MCF 10A (cell line): ENCODE measurements around the gene CRYL1. TPM values are rescaled to one million over a fixed set of nuclear protein-coding genes. Genes with fewer than 3 reads are reported as not detected.
A peak's percentile ranks its signal among the peaks of the same experiment; 100 is the strongest.

Source experiments
- BruUV-seq: library from RNA; stranded (reverse); fragments of 400-500 nt; replicated peaks from 2 replicates; lab custom pipeline; 2021; lab: Mats Ljungman, UMichigan
- CTCF ChIA-PET: fragments of 300-600 bp; sonication (Branson Sonifier 250); formaldehyde crosslinking; extraction: SDS; loops from one replicate; lab custom pipeline; 2021; ENCODE audit warnings: antibody characterized with exemption, inconsistent platforms; lab: Yijun Ruan, JAX
- POLR2A ChIA-PET: fragments of 300-600, 350-650 bp; sonication (Branson Sonifier 250); formaldehyde crosslinking; extraction: SDS; loops from one replicate; lab custom pipeline; 2020; ENCODE audit warnings: antibody characterized with exemption, inconsistent platforms; lab: Yijun Ruan, JAX
- DNase-seq: peaks from one replicate; pipeline ENCODE4 v3.0.0-alpha.2; 2018; ENCODE audit not compliant: unreplicated experiment
- H3K27ac Mint-ChIP-seq: one replicate; pipeline ENCODE4 v1.8.0; 2022; ENCODE audit warnings: mild to moderate bottlenecking, low read depth, mixed read lengths; ENCODE audit not compliant: unreplicated experiment
- H3K27me3 Mint-ChIP-seq: one replicate; pipeline ENCODE4 v1.8.0; 2022; ENCODE audit warnings: mixed read lengths; ENCODE audit not compliant: insufficient read depth, unreplicated experiment
- H3K36me3 Mint-ChIP-seq: one replicate; pipeline ENCODE4 v1.8.0; 2022; ENCODE audit warnings: mild to moderate bottlenecking, moderate library complexity, mixed read lengths; ENCODE audit not compliant: insufficient read depth, unreplicated experiment
- H3K4me1 Mint-ChIP-seq: one replicate; pipeline ENCODE4 v1.8.0; 2022; ENCODE audit warnings: mixed read lengths; ENCODE audit not compliant: insufficient read depth, unreplicated experiment
- H3K4me3 Mint-ChIP-seq: one replicate; pipeline ENCODE4 v1.8.0; 2022; ENCODE audit warnings: mild to moderate bottlenecking, moderate library complexity, mixed read lengths; ENCODE audit not compliant: unreplicated experiment
- H3K9me3 Mint-ChIP-seq: one replicate; pipeline ENCODE4 v1.8.0; 2022; ENCODE audit warnings: mixed read lengths; ENCODE audit not compliant: unreplicated experiment
- intact Hi-C: fragments of 100-400 bp; cut with micrococcal nuclease; formaldehyde crosslinking; loops from 2 replicates; pipeline ENCODE4 v1.14.1; 2022
- total RNA-seq: library from RNA; stranded (reverse); gene quantifications from 2 replicates; pipeline ENCODE4 v1.2.3, GENCODE V29; 2022
- TF ChIP-seq, protein P1 (sequence below): fragments of 200-600 bp; IDR thresholded peaks from one replicate; pipeline ENCODE4 v1.8.0; 2022; ENCODE audit warnings: antibody characterized with exemption, mild to moderate bottlenecking; ENCODE audit not compliant: unreplicated experiment

The CRYL1 gene
- total RNA-seq, 1 experiment from 2014 or later: 15.1 TPM

- ChIA-PET POLR2A (interaction anchor here (1.1 kb wide), 1 partner anchor 13 kb away, joined by 4 read pairs; no protein-coding TSS in a partner anchor), CTCF (no interaction called here)
- TF ChIP-seq, protein P1, sequence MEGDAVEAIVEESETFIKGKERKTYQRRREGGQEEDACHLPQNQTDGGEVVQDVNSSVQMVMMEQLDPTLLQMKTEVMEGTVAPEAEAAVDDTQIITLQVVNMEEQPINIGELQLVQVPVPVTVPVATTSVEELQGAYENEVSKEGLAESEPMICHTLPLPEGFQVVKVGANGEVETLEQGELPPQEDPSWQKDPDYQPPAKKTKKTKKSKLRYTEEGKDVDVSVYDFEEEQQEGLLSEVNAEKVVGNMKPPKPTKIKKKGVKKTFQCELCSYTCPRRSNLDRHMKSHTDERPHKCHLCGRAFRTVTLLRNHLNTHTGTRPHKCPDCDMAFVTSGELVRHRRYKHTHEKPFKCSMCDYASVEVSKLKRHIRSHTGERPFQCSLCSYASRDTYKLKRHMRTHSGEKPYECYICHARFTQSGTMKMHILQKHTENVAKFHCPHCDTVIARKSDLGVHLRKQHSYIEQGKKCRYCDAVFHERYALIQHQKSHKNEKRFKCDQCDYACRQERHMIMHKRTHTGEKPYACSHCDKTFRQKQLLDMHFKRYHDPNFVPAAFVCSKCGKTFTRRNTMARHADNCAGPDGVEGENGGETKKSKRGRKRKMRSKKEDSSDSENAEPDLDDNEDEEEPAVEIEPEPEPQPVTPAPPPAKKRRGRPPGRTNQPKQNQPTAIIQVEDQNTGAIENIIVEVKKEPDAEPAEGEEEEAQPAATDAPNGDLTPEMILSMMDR: no peak
- Mint-ChIP-seq H3K27me3 (no peaks in the 10 kb centered on the region), H3K9me3 (no peaks in the 10 kb centered on the region), H3K4me1 (peaks cover 20% of the 10 kb centered on the region), H3K27ac (peak overlapping the region; percentile 75), H3K36me3 (no peaks in the 10 kb centered on the region), H3K4me3 (no peak overlapping the region)
- DNase-seq: no peak
- intact Hi-C loops: no loop called here
- BruUV-seq: no TSS peak
These were observed 137.5 kb downstream of the CRYL1 start for GRCh38 chr13:20388184-20388583.

- intact Hi-C loops: no loop called here
- no peak overlapping the region for H3K4me3 Mint-ChIP-seq
- H3K27ac Mint-ChIP-seq: peak overlapping the region; percentile 75
- H3K4me1 Mint-ChIP-seq: peaks cover 22% of the 10 kb centered on the region
- CTCF ChIA-PET: interaction anchor here (0.6 to 1.1 kb wide), 2 partner anchors 33 to 205 kb away, joined by 3 to 4 read pairs; no protein-coding TSS in a partner anchor
- H3K27me3 Mint-ChIP-seq: no peaks in the 10 kb centered on the region
- TF ChIP-seq, protein P1: no peak
- POLR2A ChIA-PET: interaction anchor here (1.1 kb wide), 1 partner anchor 13 kb away, joined by 4 read pairs; no protein-coding TSS in a partner anchor
- H3K36me3 Mint-ChIP-seq: no peaks in the 10 kb centered on the region
- H3K9me3 Mint-ChIP-seq: no peaks in the 10 kb centered on the region
- peak; percentile 13 for DNase-seq
- no TSS peak for BruUV-seq
These were observed 138.2 kb downstream of the CRYL1 start for GRCh38 chr13:20387441-20387971.

DNA sequence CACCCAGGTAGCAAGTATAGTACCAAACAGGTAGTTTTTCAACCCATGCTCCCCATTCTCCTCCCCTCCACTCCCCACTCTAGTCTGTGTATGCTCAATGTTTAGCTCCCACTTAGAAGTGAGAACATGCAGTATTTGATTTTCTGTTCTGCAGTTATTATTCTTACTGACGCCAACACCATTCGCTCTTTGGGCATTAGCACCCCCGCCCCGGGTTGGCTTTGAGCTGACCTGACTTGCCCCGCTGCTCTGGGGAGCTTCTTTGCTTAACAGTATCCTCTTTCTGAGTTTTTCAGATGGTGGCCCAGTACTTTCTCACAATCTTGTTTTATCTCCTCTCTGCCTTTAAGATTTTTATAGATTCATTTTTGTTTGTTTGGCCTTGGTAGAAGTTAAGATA, 138.7 kb downstream of the CRYL1 start:
- TF ChIP-seq, protein P1: no peak
- ChIA-PET CTCF (interaction anchor here (0.6 to 1.1 kb wide), 2 partner anchors 34 to 205 kb away, joined by 3 to 4 read pairs; no protein-coding TSS in a partner anchor), POLR2A (no interaction called here)
- intact Hi-C loops: no loop called here
- Mint-ChIP-seq H3K9me3 (no peaks in the 10 kb centered on the region), H3K27me3 (no peaks in the 10 kb centered on the region), H3K27ac (peak overlapping the region; percentile 75), H3K36me3 (no peaks in the 10 kb centered on the region), H3K4me3 (no peak overlapping the region), H3K4me1 (peaks cover 22% of the 10 kb centered on the region)
- BruUV-seq: no TSS peak
- no peak for DNase-seq

GRCh38 chr13:20383058-20383457, 142.6 kb downstream of the CRYL1 start:
- intact Hi-C loops: no loop called here
- no peak for DNase-seq
- ChIA-PET POLR2A (interaction anchor here (0.8 to 1.2 kb wide), 2 partner anchors 29 to 37 kb away, joined by 3 to 4 read pairs; no protein-coding TSS in a partner anchor), CTCF (no interaction called here)
- no peaks in the 10 kb centered on the region for H3K9me3 Mint-ChIP-seq
- no peaks in the 10 kb centered on the region for H3K27me3 Mint-ChIP-seq
- BruUV-seq: no TSS peak
- H3K4me3 Mint-ChIP-seq: no peak overlapping the region
- H3K4me1 Mint-ChIP-seq: peaks cover 27% of the 10 kb centered on the region
- TF ChIP-seq, protein P1: no peak
- no peak overlapping the region for H3K27ac Mint-ChIP-seq
- no peaks in the 10 kb centered on the region for H3K36me3 Mint-ChIP-seq
